ENCODE data around the gene CEP95.
A peak's percentile ranks its signal among the peaks of the same experiment; 100 is the strongest.

The CEP95 gene

GRCh38 chr17:64496348-64496785, 10.4 kb upstream of the CEP95 start:
- no peak for DNase-seq

- peak; percentile 96 for DNase-seq
Measured at GRCh38 chr17:64496786-64497564, 9.8 kb upstream of the CEP95 start, which contains the start of gene POLG2. Gene POLG2, minus strand, starts transcription at chr17:64497054. Its CDS starts 86 bp downstream, at chr17:64496968.

GRCh38 chr17:64497565-64498035, 9.2 kb upstream of the CEP95 start:
- no peak for DNase-seq

GRCh38 chr17:64498308-64499203, 8.2 kb upstream of the CEP95 start:
- peak; percentile 15 for DNase-seq

GRCh38 chr17:64499805-64500486, 6.8 kb upstream of the CEP95 start:
- DNase-seq = no peak

GRCh38 chr17:64500487-64500859, 6.3 kb upstream of the CEP95 start:
- no peak for DNase-seq

GRCh38 chr17:64500862-64501765, 5.7 kb upstream of the CEP95 start:
- no peak for DNase-seq

GRCh38 chr17:64502021-64502420, 4.8 kb upstream of the CEP95 start:
- DNase-seq = no peak

- DNase-seq = no peak
Measured at GRCh38 chr17:64502809-64503208, 4.0 kb upstream of the CEP95 start.

- DNase-seq = no peak
Measured at GRCh38 chr17:64503341-64503740, 3.4 kb upstream of the CEP95 start.

GRCh38 chr17:64503821-64504768, 2.7 kb upstream of the CEP95 start:
- DNase-seq = no peak

- DNase-seq = peak; percentile 85
Measured at GRCh38 chr17:64504769-64505339, 1.9 kb upstream of the CEP95 start.

- peak; percentile 91 for DNase-seq
Measured at GRCh38 chr17:64505340-64506200, 1.2 kb upstream of the CEP95 start.

GRCh38 chr17:64506201-64506575, 589 bp upstream of the CEP95 start, which contains the start of gene DDX5:
Gene DDX5, minus strand, starts transcription at chr17:64506289. Its CDS starts 170 bp downstream, at chr17:64506119.
- DNase-seq = peak; percentile 99

- DNase-seq = peak; percentile 90
Measured at GRCh38 chr17:64507413-64507782, 621 bp downstream of the CEP95 start.

GRCh38 chr17:64508683-64509082, 1.9 kb downstream of the CEP95 start:
- no peak for DNase-seq

GRCh38 chr17:64509179-64509578, 2.4 kb downstream of the CEP95 start:
- no peak for DNase-seq

- DNase-seq = no peak
Measured at GRCh38 chr17:64515419-64515818, 8.6 kb downstream of the CEP95 start.

GRCh38 chr17:64515829-64516228, 9.1 kb downstream of the CEP95 start:
- no peak for DNase-seq

Data from hematopoietic multipotent progenitor cell treated with erythropoietin and hydrocortisone succinate and interleukin-3 and kit ligand, for 6 days (in vitro differentiated cells).